GM12801 (cell line): ENCODE measurements around the gene CRYBG1.

ENCODE experiments used
- CTCF ChIP-seq: IDR thresholded peaks from one replicate; pipeline ENCODE4 v1.5.1; 2011; ENCODE audit warnings: control low read depth; ENCODE audit not compliant: insufficient read length; ENCODE audit errors: extremely low read depth

The CRYBG1 gene

GRCh38 chr6:106509420-106510089 is 149.0 kb downstream of the CRYBG1 start:
- TF ChIP-seq CTCF = no peak

GRCh38 chr6:106510090-106510970 is 149.8 kb downstream of the CRYBG1 start:
- no peak for TF ChIP-seq CTCF

- TF ChIP-seq CTCF = no peak
These were observed 151.0 kb downstream of the CRYBG1 start for GRCh38 chr6:106511288-106512047.

- TF ChIP-seq CTCF = no peak
These were observed 151.8 kb downstream of the CRYBG1 start for GRCh38 chr6:106512048-106512967.

GRCh38 chr6:106512968-106513574 is 152.6 kb downstream of the CRYBG1 start:
- no peak for TF ChIP-seq CTCF

GRCh38 chr6:106513808-106514582 is 153.5 kb downstream of the CRYBG1 start:
- TF ChIP-seq CTCF = no peak
